GM21717 (cell line): ENCODE measurements around the gene PPM1M.

Source experiments
- ATAC-seq: cut with Tn5 transposase; IDR thresholded peaks from one replicate; pipeline ENCODE4 v1.9.1; 2021; ENCODE audit warnings: mild to moderate bottlenecking, moderate library complexity; ENCODE audit not compliant: unreplicated experiment

PPM1M gene

DNA sequence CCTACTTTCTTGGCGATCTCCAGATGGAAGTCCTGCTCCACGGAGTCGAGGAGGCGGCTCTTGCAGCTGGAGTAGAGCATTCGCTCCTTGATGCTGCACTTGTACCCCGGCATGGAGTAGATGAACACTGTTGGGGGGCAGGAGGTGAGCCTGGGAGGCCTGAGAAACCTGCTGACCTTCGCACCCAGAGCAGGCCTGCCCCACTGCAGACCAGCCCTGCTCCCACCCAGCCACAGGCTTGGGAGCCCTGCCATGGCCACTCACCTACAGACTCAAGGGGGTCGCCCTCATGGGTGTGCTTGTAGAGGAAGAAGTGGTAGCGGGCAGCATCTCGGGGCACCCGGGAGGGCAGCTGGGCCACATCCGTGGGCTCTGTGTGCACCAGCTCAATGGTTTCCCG lies 15.9 kb upstream of the PPM1M start:
- ATAC-seq: no peak

DNA sequence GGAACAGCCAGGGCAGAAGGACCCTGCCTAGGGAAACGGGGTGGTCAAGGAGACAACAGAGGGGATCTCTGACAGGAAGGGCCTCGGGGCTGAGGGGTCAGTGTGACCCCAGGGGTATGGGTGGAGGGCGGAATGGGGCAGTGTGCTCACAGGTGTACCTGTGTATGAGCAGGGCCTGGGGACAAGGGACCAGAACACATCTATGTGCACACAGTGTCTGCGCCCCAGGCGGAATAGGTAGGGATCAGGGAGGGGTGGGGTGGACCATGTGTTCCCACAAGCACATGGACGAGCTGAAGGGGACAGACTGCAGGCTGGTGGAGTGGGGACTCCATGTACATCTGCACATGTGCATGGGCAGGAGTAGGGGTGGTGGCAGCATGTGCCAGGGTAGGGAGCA lies 15.1 kb upstream of the PPM1M start:
- no peak for ATAC-seq

DNA sequence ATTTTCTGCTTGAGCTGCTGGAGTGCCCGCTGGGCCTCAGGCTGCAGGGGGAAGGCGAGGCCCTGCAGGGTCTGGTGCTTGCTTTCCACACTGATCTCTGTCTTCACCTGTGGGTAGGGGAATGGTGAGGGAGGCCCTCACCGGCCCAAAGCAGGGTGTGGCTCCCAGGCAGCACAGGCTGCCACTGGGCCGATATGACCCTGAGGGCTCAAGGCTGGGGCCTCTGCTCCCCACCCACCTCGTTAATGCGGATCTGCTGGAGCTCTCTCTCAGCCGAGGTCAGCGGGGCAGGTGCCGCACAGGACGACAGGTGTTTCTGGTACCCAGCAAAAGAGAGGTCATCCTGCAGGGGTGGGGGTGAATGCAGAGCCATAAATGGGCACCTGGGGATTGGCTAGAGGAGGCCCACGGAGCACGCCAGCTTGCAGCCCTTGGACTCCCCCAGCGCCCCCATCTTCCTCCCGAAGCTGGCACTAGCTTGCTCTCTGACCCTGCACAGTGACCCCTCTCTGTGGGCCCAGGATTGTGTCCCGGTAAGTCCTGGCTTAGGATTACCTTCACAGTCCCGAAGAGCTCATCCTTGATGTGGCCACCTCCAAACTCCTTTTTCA lies 14.6 kb upstream of the PPM1M start:
- ATAC-seq: no peak

DNA sequence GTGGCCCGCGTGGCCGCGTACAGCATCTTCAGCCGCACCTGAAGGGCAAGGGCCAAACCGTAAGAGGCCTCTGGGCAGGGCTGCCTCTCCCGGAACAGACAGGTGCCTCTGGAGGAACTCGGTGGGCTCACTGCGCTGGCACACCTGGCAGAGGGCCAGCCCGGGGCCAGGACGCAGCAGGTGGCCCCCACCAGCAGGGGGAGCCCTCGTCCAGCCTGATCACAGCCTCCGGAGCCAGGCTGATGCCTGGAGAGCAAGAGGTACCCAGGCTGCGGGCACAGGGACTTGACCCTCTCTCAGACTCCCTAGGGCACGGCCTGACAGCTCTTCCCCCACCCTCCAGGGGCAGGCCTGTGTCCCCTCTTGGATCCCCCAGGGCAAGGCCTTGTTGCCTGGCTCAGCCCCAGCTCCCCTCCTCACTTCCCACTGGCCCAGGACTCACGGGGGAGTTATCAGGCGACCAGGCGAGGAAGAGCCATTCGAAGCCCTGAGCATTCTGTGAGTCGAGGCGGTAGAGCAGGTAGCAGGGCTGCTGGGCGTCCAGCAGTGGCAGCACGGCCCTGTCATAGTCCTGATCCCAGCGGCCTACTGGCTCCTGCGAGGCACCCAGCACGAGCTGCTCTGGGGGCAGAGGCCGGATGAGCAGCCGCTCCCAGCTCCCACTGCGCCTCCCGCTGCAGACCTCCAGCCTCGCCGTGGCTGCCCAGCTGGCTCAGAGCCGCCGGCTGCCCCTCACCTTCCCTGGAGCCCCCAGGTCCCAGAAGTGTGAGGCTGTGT lies 13.9 kb upstream of the PPM1M start:
- no peak for ATAC-seq

DNA sequence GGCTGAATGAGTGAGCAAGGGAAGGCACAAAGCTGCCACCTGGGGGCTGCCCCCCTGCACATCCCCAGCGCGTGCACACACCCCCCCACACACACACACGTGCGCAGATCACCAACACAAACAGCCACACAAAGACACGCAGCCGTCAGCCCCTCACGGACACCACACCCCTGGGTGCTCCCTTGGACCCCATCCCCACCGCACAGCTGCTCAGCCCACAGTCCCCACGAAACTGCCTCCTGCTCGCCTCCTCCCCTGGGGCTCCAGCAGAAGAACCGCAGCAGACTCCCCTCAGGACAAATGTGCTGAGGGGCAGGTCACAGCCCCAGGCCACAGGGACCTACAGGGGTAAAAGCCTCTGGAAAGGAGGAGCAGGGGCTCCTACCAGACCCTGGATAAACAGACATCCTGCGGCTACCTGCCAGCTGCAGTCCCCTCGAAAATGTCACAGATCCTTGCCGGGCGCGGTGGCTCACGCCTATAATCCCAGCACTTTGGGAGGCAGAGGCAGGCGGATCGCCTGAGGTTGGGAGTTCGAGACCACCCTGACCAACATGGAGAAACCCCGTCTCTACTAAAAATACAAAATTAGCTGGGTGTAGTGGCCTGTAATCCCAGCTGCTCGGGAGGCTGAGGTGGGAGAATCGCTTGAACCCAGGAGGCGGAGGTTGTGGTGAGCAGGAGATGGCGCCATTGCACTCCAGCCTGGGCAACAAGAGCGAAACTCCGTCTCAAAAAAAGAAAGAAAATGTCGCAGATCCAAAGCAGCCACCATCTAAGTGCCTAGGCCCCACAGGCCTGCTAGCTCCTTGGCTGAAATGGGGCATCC lies 13.1 kb upstream of the PPM1M start:
- ATAC-seq: no peak

DNA sequence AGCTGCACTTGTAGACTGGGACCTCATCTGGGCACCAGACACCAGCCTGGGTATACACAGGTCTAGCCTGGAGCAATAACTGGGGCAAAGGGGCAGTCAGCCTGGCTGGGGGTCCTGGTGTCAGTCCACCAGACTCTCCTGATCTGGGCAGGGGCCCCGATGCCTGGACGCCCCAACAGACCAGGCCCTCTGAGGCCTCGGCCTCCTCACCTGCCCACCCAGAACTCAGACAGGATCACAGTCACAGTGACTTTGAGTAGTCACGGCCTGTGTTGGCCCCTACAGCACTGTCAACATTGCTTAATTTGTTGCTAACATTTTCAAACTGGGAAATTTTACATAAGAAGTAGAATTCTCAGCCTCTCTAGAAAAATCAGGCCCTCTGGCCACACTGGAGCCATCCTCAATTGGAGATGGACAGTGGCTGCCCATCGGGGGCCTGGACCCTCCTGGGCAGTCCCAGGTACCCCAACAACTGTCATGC lies 12.4 kb upstream of the PPM1M start:
- ATAC-seq: no peak

DNA sequence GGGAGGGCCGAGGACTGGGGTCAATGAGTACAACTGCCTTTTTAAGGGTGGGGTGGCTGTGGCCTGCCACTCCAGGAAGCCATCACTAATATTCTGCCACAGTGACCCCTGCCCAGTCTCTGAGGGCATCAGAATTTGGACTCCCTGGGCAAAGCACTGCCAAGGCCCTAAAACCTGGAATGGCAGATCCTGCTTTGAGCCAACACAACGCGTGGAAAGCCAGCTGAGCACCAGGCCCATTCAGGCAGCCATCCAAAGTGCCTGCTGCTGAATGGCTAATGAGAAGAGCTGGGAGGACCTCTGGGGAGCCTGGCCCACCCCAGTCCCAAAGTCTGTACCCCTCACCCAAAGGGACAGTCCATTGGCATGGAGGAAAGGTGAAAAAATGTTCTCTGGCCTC lies 11.6 kb upstream of the PPM1M start:
- ATAC-seq: no peak

DNA sequence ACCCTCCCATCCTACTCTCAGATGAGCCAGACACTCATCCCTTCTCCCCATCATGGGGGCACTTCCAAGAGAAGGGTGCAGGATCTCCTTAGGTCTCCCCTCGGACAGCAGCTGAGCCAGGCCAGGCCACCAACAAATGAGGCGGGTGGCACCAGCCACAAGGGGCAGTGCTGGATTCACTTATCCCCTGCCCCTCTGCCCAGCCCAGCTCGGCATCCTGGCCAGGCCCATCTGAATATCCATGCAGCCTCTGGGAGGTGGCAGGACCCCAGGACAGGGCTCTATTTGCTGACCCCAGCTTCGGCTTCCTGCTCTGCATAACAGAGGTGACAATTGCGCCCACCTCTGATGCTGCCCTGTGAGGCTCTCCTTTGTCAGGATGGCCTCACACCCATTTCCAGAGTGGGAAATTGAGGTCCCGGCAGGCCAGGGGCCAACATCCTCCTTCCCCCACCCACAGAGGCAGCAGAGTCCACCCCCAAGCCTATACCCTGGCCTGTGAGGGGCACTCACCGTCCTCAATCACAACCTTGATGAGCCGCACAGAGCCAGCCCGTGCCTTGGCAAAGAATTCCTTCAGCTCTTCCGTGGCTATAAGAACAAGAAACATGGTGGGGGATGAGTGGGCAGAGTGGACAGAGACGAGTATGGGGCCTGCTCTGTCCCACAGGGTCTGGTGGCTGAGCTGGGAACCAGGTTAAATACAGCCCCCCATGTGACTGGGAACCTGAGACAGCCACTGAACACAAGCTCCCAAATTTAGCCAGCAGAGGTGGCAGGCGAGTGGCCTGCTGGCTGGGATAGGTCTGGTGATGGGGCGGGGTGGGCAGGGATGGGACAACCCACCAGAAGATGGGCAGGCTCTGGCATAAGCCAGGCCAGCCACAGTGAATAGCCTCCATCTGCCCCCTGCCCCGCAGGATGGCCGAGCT lies 10.8 kb upstream of the PPM1M start:
- no peak for ATAC-seq

DNA sequence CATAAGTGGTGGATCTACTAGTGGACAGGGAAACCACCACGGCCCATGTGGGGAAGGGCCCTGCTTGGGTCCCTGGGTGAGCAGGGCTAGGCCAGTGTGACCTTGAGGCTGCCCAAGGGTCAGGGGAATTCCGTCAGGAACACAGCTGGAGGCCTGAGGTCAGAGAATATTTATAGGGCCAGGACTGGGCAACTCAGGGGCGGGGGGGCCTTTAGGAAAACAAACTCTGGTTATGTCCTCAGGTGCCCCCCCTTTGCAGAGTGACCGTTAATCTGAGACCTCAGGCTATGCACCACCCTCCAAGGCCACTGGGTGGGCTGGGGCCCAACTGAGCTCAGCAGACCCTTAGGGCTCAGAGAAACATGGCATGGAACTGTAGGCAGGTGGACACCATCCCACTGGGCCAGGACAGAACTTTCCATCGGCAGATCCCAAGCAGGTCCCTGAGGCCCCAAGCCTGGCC lies 9.1 kb upstream of the PPM1M start:
- no peak for ATAC-seq

DNA sequence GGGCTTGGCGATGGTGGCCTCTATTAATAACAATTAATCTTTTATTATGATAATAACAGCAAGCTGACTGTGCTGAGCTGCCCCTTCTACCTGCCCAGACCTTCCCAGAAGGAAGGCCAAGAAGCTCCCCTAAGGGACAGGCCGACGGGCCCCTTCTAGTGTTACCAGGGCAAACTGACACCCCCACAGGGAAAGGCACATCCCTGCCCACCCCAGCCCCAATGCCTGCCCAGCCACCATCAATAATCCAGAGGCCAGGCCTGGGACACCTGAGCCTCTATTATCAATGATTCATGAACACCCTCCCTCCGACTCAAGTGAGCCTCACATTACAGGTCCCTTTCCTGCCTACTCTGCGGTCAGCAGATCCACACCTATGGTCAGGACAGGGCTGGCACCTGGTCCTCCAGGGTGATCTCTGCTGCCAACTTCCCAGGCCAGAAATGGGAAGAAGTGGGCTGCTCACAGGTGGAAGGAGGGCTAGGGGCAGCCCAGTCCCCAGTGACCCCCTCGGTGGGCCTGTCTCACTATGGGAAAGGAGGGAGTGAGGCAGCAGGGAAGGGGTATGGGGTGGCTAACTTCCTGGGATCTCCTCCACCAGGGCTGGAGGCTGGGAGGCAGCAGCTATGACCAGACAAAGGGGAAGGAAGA lies 8.4 kb upstream of the PPM1M start:
- ATAC-seq: no peak

DNA sequence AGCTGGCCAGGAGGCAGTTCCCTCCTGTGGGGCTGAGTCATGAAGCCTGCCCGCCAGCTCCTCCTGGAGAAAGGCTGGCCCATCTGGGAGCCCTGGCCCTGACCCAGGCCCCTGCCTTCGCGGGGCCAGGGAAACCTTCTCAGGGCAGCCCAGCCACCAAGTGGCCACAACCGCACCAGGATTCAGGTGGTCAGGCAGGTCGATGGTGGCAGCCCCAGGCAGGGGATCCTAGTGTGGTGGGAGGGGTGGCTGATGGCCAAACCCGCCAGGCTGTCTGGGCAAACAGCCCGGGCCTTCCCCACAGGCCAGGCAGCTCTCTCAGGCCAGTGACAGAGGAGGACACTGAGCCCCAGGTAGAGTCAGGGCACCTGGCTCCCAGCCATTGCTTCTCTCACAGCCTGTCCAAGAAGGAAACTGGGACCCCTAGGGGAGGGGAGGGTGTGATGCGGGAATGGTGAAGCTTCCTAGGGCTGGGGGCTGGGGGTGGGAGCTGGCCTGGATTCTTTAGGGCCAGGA lies 7.8 kb upstream of the PPM1M start:
- no peak for ATAC-seq

DNA sequence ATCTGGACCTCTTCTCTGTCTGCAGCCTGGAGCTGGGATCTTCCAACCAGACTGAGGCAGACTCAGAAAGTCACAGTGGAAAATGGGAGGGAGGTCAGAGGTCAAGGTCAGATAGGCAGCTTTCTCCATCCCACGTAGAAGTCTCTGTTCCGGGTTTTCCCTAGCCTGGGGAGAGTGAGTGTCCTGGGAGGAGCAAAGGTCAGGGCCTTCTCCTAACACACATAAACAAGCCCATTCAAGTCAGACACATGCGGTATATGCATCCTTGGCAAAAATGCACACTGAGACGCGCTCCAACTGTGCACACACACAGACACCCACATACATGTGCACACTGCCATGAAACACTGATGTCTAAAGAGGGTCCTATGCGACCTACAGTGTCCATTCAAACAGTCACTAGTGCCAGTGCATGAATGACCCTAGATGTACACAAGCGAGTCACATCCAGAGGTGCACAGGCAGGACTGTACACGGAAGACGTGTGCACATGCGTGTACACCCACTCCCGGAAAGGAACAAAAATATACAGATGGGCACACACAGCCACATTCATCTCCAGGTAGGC lies 7.3 kb upstream of the PPM1M start:
- peak; percentile 4 for ATAC-seq

DNA sequence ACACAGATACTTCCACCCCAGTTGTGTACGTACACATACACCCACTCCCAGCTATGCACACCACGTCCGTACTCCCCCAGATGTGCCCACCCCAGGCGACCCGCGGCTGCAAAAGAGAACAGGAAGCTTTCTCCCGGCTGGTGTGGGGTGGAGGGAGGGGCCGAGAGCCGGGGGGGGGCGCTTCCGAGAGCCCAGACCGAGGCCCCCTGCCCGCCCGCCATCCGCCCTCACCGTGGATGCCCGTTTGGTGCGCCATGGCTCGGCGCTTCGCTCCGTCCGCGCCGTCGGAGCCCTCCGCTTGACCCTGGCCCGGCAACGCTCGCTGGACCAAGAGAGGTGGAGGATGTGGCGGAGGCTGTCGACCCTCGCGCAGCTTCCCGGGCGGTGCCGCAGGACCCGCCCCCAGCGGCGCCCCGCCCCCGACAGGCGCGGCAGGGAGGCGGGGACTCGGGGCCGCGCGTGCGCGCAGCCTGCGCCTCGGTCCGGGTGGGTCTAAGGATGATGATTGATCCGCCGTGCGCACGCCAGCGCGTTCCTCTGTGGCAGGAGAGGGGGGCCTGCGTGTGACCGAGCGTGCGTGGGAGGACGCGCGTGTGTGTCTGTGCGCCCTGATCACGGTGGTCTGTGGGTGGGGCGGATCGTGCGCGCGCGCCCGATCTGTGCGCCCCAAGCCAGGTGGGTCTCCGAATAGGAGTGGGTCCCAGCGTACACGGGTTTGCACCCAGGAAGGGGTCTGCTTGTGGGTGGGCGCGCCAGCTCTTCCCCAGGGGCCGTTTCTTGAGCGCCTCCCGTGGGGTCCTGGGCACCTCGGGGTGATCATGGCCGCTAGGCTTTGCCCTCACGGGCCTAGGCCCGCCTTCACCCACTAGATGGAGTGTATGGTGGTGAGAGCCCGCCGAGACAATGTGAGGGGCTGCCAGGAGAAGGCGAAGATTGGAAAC lies 6.5 kb upstream of the PPM1M start, which contains the start of gene TWF2:
TWF2 (minus strand) TSS at position 398 of the 941 bp plus-strand sequence; CDS start at position 256, 142 bp downstream.
- ATAC-seq: peak; percentile 48

DNA sequence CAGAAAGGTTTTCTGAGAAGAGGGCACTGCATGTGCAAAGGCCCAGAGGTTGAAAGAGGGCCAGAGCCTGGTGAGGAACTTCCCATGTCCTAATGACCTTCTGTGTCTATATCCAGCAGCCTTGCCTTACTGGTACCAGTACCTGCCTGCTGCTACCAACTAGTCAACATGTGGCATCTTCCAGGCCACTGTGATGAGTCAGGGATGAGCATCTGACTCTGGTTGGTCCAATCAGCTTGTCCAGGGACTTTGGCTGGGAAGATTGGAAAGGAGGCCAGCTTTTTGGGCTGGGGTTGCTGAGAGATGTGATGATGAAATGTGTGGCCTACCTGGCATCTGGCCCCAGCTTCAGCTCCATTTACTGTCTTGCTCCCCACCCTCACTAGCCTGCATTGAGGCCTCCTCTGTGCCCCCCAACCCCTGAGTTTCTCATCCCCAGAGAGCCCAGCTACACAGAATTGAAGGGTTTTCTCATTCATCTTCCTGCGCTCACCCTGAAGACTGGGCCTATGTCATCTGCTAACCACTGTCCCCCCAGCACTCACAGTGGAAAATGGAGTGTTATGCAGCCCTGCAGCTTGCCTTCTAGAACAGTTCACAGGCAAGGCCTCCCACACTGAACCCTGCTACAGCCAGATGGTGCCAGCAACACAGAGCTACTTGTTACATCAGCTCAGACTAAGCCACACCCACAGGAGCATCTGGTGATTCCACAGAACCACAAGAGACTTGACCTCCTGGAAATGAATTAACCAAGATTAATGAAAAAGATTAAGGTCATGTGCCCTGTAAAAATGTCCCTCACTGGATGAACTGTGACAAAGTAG lies 5.3 kb upstream of the PPM1M start:
- ATAC-seq: no peak

DNA sequence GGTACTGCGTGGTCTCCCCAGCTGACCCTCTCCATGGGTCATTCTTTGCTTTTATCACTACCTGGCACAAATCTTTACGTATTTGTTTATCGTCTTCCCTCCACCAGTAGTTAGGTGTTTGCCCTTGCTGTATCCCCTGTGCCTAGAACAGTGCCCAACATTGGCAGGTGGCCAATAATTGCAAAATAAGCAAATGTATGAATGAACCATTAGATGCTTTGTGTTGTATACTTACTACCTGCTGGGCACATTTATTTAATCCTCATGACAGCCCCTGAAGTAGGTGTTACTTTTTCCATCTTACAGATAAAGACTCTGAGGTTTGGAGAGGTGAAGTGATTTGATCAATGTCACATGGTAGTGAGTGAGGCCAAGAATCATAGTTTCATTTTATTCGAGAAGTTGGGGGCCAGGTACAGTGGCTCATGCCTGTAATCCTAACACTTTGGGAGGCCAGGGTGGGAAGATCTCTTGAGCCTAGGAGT lies 4.6 kb upstream of the PPM1M start:
- ATAC-seq: no peak

DNA sequence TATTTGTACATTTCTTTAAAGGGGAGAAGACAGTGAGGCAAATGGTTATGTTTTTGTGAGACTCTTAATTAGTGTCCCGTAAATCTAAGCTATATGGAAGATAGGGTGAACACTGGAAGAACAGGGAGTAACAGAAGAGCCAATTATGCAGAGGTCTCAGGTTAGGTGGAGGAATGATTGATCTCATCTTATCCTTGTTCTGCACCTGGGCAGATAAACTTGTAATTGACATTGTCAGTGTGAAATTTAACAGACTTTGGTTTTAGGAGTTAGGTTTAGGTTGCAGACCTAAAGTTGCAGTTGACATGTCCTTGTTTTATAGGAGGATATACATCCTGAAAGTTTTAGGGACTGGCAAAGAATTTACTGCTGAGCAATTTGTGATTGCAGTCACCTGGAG lies 3.5 kb upstream of the PPM1M start:
- no peak for ATAC-seq
